ENCODE measurements around the gene AP3S1.
"Not testable (repeated sequence)": the region's sequence is repeated elsewhere in the genome, so short reads cannot be mapped to it uniquely, and the experiment has no call there.

Gene AP3S1

DNA sequence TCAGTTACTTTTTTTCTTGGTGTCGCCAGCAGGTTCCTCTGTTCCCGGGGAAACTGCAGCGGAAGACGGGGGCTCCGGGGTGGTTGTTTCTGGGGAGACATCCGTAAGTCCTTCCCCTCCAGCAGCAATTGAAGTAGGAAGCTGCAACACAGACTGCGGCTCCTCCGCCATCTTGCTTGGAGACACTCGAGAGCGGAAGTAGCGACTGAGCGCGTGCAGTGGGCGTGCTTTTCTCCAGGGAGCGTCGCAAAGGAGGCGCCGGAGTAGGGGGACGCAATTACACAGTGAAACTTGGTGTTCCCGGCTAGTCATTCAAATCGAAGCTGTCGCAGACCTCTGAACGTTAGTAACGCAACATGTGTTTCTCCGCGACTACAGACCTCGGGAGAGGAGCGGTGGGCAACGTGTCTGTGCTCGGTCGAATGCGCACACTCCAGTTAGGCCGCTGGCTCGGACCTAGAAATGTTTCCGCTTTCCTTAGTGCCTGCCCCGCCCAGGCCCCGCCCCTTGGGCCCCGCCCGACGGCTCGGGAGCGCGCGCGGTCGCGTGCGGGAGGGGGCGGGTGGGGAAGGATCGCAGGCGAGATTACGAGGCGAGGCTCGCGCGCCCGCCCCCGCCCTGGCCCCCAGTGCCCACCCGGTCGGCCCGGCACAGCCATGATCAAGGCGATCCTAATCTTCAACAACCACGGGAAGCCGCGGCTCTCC lies at the start of gene AP3S1, which contains the start of gene ATG12:
Gene AP3S1 (plus strand): TSS at position 554 of the 707 bp plus-strand sequence. CDS start 103 bp downstream, at position 657.
Gene ATG12 (minus strand): TSS at position 184 of the 707 bp plus-strand sequence. CDS start 13 bp downstream, at position 171.
- DNase-seq (ENCODE audit: low read depth) = peak; percentile 85

DNA sequence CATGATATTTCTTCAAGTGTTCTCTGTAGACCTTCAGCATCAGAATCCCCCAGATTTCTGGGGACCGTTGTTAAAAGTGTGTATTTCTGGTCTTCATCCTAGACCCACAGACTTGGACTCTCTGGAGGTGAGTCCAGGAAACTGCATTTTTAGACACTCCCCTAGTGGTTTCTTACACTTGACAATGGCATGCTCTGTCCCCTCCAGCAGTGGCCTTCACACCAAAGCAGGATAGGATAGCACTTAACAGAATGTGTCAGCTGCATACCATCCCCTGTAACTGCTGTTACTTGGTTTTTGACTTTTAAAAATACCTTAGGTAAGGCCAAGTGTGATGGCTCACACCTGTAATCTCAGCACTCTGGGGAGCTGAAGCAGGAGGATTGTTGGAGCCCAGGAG lies 46.0 kb upstream of the AP3S1 start:
- no peak for DNase-seq (ENCODE audit: low read depth)

DNA sequence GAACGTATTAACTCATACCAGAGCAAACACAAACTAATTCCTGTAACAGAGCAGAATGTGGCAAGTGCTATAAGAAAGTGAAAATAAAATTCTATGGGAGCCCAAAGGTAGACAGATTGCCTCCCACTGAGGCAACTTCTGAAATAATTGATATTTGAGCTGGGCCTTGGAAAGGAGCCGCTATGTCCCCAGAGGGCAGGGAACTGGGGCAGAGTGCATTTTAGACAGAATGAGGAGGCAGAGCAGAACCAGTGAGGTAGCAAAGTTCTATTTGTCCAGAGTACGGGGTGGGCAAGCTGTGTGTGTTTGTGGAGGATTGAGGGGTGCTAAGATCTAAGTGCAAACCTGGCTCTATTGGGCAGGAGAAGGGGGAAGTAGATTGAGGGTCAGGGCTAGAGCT lies 45.1 kb upstream of the AP3S1 start:
- DNase-seq (ENCODE audit: low read depth) = no peak

DNA sequence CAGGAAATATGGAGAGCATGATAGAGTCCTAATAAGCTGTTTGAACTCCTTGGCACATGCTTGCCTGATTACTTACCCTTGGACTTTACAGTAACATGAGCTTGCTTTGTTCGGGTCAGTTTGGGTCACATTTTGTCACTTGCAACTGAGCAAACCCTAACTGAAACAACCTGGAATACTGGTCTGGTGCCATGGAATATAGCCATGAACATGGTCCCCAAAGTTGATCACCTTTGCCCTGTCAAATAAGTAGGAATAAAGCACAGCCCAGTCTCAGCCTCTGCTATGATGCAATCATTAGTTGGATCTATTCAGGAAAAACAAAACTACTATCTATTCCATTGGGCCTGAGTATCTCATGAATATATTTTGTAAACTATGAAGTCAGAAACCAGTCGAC lies 43.5 kb upstream of the AP3S1 start:
- DNase-seq (ENCODE audit: low read depth) = no peak

DNA sequence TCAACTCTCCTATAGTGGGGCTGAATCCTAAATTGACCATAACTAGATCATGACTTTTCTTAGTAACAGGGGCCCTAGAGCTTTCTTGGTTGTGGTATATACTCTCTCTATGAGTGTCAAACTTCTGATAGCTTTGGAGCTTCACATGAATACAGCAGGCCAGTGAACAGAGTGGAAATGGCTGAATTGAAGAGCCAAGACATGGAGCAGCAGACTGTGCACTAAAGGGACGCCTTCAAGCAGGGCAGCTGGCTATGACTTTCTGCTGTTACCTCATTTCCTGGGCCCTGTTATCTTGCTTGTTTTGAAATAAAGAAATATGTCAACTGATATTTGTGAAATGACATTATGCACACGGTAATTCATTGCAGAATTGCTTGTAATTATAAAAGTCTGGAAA lies 41.6 kb upstream of the AP3S1 start:
- DNase-seq (ENCODE audit: low read depth) = no peak

DNA sequence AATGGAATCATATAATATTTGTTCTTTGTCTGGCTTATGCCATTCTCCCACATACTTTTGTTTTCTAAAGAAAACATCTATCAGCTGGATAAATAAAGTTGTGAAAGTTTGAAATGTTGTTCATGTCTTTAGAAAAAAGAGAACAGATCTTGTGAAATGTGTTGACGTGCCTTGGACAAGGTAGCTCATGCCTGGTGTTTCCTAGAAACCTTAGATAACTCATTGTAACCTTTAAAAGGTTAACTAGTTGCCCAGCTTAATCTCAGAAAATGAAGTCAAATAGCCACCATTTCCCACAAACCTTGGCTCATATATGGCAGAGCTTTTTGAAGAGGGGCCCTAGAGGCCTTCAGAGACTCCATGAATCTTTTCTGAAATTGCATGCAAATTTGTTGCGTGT lies 40.6 kb upstream of the AP3S1 start:
- DNase-seq (ENCODE audit: low read depth) = no peak

DNA sequence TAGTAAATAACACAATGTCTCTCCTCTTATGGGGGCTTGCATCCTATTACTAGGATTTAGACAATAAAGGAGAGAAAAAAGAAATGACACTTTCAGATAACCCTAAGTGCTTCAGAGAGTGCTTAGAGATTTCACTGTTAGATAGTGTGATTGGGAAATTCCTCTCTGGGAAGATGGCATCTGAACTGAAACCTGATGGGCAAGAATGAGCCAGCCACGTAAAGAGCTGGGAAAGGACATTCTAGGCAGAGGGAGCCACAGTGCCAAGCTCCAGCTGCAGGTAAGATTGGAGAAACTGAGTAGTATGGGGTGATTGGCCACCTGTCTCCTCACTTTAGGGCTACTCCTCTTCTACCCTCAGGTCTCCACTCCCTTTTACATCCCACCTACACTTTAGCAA lies 39.8 kb upstream of the AP3S1 start:
- no peak for DNase-seq (ENCODE audit: low read depth)

DNA sequence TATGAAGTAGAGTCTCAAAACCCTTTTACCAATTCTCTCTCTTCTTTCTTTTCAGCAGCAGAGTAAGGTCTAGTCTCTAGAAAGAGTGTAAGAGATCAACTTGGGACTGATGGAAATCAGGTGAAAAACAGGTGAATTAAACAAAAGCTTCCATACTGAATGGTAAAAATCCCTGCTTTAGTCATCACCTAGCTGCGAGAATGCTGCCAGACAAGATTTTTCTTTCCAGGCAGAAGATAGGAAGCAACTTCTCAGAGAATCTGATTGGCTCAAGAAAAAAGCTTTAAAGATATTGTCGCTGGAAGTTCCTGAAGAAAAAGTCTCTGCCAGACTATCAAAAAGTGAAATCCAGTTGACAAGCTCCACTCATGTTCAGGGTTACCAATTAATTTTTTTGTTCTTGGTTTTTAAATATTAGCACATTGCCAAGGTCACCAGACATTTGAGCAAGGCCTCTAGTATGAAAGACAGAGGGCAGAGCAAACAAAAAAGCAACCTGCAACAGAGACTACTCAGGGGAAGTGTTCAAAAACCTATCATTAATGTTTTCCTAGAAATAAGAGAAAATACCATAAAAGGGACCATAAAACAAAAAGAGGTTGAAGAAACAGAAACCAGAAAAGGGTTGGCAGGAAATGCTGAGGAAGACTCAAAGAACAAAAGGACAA lies 34.6 kb upstream of the AP3S1 start:
- DNase-seq (ENCODE audit: low read depth) = no peak

DNA sequence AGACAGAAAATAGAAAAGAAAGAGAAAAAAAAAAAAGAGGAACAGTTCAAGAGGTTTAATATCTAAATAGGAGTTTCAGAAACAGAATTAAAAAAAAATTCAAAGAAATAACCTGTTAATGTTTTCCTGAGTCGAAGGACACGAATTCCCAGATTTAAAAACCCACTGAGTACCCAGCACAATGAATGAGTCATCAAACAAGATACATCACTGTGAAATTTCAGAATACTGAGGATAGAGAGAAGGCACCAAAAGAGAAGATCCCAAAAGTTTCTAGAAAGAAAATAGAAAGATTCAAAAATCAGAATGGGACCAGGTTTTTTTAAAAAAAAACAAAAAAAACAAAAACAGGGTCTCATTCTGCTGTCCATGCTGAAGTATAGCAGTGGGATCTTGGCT lies 34.1 kb upstream of the AP3S1 start:
- no peak for DNase-seq (ENCODE audit: low read depth)

DNA sequence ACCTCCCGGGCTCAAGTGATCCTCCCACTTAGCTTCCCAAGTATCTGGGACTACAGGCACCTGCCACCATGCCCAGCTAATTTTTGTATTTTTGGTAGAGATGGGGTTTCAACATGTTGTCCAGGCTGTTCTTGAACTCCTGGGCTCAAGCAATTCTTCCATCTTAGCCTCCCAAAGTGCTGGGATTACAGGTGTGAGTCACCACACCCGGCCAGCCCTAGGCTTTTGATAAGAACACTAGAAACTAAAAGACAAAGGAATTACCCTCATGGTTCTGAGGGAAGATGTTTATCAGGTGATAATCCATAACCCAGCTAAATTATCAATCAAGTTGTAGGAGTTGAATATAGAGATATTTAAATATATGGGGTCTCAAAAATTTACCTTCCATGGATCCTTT lies 33.7 kb upstream of the AP3S1 start:
- DNase-seq (ENCODE audit: low read depth) = not testable (repeated sequence)

DNA sequence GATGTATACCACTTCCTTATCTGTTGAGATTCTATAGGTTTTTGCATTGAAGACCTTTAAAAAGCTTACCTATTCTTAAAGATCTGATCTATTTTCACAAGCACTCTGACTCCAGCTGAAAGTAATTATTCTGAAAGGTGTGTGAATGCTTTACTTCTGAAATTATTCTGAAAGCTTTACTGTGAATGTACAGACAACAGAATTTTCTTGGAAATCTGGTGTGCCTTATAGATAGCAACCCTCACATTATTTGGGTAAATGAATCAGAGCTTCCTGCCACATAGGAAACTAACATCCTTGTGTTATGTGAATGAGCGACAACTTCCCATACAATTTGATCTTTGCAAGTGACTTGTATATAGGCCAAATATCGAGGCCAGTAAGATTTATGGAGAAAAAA lies 31.8 kb upstream of the AP3S1 start:
- DNase-seq (ENCODE audit: low read depth) = no peak

DNA sequence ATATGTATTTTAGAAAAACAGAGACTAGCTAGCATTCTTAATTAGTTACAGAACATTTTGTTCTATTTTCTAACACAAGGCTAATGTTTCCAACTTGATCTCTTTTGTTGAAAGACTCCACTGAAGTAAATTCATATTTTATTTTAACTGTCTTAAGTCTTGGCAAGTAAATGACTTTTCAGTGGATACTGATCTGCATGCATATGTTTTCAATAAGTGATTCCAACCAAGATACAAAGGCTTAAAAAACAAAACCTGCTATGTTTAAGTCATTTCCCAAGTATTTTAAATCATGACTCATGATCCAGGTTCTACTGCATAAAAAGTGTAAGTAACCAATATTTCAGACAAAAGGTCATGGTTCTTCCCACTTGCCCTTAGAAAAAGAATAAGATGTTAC lies 31.0 kb upstream of the AP3S1 start:
- no peak for DNase-seq (ENCODE audit: low read depth)

DNA sequence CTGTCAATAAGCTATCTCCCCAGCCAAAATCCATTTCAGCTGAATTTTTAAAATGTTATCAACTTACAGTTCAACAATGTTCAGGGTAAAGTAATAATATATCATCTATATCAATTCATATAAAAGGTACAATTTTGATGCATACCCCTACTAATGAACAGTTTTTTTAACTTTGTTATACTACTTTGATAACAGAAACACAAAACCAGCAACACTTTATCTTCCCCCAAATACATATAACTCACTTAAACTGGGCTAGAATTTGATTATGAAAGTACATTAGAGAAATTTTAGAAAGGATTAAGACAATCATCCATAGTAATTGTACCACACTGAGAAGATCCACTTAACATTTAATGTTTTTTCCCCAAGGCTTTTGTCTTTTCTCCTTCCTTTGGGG lies 30.3 kb upstream of the AP3S1 start:
- DNase-seq (ENCODE audit: low read depth) = no peak

DNA sequence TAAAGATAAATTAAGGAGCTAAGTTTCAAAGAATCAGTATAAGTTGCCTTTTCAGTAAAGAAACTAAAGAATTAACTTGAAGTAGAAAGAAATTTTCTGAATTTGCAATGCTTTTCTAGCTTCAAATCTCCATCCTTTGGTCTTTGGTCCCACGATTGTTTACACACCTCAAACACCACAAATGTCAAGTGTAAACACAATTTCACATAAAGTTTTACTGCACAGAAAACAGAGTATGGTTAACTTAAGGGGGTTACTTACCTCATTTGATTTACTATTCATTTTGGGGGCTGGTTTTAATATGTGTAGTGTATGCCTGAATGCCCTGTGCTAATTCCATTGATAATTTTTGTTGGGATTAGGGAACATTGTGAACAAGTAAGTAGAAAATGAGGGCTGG lies 29.4 kb upstream of the AP3S1 start:
- DNase-seq (ENCODE audit: low read depth) = no peak

DNA sequence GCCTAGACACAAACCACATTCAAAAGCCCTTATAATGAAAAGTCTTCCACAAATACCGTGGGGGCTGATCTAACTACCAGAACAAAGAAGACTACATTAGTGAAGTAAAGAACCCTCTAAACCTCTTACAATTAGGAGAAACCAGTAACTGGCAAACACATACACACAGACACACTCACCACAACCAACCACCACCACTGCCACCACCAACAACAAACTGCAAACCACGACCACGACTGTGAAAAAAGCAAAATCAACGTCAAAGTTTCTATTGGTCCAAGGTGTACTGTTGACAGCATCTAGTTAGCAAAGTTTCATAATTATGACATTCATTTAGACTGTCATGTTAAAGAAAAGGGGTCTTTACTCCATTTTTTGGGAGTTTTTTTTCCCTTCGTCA lies 28.0 kb upstream of the AP3S1 start:
- DNase-seq (ENCODE audit: low read depth) = no peak

DNA sequence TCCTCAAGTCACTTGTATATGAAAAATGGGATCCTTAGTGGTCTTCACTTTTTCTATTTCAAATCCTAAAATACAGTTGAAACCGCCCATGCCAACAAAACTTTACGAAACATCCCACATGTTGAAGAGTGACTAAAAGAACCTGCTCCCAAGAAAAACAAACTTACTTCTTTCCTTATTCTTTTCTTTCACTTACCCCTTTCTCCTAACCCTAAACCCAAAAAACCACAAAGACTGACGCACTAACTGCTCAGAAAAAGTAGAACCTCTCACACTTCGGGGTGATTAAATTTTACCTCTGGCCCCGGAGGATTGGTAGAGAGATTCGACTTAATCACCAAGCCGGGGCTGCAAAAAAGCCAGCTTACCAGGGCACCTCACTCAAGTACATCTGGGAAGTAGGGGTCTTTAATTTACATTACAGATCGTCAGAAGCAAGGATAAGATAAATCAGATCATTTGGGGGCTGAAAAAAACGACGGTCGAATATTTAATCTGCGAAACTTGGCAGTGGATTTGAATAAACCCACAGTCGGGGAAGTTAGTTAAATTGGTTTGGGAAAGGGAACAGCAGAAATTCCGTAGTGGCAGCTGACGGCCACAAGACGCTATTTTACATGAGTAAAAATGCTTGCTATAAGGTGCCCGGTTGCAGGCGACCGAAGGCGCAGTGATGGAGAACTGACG lies 26.6 kb upstream of the AP3S1 start:
- no peak for DNase-seq (ENCODE audit: low read depth)

DNA sequence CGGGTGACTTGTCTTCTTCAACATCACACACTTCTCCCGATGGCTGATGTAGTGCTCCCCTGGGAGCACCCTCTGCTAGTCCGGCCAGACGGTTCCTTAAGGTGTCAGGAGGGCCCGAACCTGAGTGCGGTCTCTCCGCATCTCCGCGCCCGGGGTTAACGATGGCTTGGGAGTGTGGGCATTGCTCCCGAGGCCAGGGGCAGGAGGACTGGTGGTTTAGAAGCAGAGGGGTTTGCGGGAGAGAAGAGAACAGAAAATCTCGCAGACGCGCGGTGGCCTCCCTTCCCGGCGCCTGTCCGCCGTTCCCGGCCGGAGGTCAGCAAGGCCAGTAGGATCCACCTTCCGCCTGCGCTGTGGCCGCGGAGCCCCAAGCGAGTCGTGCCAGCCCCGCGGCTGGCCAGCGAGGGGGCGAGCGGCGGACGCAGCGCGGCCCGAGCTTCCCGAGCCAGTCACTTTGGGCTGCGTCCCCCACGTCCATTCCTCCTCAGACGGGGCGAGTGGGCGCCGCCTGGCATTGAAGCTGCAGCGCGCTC lies 26.0 kb upstream of the AP3S1 start:
- no peak for DNase-seq (ENCODE audit: low read depth)

DNA sequence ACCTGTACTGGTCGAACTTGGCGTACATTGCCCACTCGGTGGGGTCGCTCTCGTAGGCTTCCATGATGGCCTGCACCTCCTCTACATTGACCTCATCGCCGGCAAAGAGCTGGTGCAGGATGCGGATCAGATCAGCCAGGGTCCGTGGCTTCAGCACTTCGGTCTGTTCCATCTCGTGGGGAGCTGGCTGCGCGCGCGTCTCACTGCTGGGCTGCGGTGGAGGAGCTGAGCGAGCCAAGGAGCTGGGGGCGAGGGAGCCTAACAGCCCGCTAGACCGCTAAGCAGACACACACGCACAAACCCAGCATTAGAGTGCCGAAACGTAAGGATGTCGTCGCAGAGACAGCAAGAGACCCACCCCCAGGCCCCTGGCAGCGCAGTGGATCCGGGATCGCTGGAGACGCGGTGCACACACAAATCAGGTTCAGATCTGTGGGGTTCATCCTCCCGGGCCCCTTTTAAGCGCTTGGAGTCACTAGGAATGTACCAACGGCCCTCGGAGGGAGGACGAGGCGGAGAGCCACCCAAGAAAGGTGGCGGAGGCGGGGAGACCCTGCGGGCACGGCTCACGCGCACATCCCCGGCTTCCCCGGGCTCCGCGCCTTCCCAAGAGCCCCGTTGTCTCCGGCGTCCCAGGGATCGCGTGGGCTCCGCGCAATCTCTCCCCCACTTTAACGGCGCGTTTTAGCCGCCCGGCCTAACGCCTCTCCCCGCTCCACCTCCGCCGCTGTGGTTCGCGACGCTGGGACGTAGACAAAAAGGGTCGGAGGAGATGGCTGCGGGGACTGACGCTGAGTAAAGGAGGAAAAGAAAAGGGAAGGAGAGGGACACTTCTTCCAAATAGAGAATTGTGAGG lies 25.3 kb upstream of the AP3S1 start, which contains the start of gene CDO1:
Gene CDO1 (minus strand): TSS at position 434 of the 856 bp plus-strand sequence. CDS start 262 bp downstream, at position 172.
- no peak for DNase-seq (ENCODE audit: low read depth)

DNA sequence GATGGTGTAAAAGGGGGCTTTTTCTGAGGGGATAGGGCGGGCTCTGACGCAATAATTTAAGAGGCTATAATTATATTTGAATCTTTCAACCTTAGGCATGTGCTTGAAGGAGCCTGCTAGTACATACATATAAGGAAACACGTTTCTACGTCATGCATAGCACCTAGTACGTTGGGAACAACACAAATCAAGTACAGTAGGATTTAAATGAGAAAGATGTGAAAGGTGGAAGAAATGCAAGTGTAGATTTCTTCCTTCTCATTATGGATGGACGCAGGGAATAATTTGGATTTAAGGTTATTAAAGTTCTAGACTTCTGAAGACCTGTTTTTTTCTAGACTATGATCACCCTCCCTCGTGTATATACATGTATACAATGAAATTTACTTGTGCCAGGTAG lies 24.3 kb upstream of the AP3S1 start:
- DNase-seq (ENCODE audit: low read depth) = no peak

DNA sequence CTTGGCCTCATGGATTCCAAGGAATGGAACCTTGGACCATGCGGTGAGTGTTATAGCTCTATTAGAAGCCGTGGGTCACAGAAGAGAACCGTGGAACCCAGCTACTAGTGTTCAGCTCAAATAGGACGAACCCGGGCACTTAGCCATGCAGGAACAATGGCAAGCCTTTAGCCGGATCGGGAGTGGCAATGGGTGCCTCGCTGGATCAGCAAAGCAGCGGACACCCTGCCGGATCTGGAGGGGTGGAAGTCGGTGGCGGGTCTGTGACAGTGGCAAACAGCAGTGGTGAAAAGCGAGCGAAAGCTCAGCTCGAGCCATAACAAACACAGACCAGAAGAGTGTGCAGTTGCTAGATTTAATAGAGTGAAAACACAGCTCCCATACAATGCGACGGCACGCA lies 22.9 kb upstream of the AP3S1 start:
- no peak for DNase-seq (ENCODE audit: low read depth)

DNA sequence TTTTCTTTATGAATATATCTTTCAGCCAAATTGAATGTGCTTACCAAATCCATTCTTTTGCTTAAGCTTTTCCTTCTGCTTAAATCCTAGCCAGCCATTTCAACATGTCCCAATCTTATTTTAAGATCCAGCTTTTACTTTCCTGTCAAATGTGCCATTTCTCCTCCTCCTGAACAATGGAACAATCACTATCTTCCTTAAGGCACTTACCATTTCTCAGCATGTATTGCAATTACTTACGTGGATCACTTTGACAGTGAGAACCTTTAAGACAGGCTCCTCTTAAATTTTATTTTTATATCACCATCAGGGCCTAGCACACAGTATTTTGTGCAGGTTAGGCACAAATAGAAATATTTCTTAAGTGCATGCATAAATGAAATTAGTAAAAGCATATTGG lies 20.9 kb upstream of the AP3S1 start:
- no peak for DNase-seq (ENCODE audit: low read depth)

DNA sequence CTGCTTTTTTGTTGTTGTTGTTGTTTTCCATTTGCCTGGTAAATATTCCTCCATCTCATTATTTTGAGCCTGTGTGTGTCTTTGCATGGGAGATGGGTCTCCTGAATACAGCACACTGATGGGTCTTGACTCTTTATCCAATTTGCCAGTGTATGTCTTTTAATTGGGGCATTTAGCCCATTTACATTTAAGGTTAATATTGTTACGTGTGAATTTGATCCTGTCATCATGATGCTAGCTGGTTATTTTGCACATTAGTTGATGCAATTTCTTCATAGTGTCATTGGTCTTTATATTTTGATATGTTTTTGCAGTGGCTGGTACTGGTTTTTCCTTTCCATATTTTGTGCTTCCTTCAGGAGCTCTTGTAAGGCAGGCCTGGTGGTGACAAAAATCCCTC lies 16.8 kb upstream of the AP3S1 start:
- DNase-seq (ENCODE audit: low read depth) = not testable (repeated sequence)
